ENCODE results near the gene KIAA0513. TPM values are rescaled to one million over a fixed set of nuclear protein-coding genes. Genes with fewer than 3 reads are reported as not detected.
A peak's percentile ranks its signal among the peaks of the same experiment; 100 is the strongest.

Gene KIAA0513
- total and polyA plus RNA-seq, 2 of the 13 experiments (the other 11 are each of a cell fraction or from before 2014, with no cell fraction given) = 1.8 TPM

DNA sequence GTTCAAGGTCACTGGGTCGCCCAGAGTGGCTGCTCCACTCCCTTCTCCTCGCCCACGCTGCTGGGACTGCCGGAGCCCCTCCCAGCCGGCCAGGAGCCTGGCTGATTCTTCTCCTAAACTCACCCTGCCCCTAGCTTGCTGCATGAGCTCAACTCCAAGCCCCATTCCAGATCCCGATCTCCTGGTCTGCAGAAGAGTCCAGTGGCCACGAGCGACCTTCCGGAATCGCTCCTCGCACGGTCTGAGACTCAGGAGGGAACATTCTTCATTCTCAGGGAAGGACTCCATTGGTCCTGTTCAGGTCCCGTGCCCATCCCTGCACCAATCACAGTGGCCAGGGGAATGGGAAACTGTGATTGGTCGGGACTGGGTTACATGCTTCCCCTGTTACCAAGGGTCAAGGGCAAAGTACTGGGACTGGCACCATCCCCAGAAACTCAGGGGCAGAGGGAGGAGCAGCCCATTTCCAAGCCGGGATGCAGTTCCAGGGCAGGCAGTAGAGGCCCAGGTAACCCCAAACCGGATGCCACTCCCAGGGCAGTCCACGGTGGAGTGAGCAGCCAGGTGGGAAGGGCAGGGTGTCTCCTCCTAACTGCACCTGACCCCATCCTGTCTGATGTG, 109.2 kb downstream of the KIAA0513 start (continued):
- no peak for TF ChIP-seq ZNF407 (CRISPR knock-in tag; IDR thresholded peaks at IDR 0.05; ENCODE audit: not compliant biosample characterization)
- TF ChIP-seq FOXJ3 (CRISPR knock-in tag; IDR thresholded peaks at IDR 0.05; ENCODE audit: borderline replicate concordance) = peak; percentile 70; the same call in 1 of the 2 replicates
- TF ChIP-seq, protein P1, sequence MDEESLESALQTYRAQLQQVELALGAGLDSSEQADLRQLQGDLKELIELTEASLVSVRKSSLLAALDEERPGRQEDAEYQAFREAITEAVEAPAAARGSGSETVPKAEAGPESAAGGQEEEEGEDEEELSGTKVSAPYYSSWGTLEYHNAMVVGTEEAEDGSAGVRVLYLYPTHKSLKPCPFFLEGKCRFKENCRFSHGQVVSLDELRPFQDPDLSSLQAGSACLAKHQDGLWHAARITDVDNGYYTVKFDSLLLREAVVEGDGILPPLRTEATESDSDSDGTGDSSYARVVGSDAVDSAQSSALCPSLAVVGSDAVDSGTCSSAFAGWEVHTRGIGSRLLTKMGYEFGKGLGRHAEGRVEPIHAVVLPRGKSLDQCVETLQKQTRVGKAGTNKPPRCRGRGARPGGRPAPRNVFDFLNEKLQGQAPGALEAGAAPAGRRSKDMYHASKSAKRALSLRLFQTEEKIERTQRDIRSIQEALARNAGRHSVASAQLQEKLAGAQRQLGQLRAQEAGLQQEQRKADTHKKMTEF (CRISPR knock-in tag; IDR thresholded peaks at IDR 0.05) = peak; percentile 80; the same call in 1 of the 2 replicates
- no peak for TF ChIP-seq ZNF639 (CRISPR knock-in tag; conservative IDR thresholded peaks at IDR 0.05)
- TF ChIP-seq HMG20B (CRISPR knock-in tag; conservative IDR thresholded peaks at IDR 0.05) = no peak; the same call in 1 of the 2 replicates
- TF ChIP-seq RBAK (CRISPR knock-in tag; IDR thresholded peaks at IDR 0.05) = no peak
- TF ChIP-seq ZBTB14 (CRISPR knock-in tag; IDR thresholded peaks at IDR 0.05) = 0 out of 2 replicates have a peak, but pooled peaks have one; percentile 48
- TF ChIP-seq CBX1 (IDR thresholded peaks at IDR 0.05; ENCODE audit: low read depth) = no peak
- TF ChIP-seq ZNF33B (CRISPR knock-in tag; IDR thresholded peaks at IDR 0.05) = peak; percentile 87; the same call in 1 of the 2 replicates
- TF ChIP-seq, protein P2, sequence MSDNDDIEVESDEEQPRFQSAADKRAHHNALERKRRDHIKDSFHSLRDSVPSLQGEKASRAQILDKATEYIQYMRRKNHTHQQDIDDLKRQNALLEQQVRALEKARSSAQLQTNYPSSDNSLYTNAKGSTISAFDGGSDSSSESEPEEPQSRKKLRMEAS (IDR thresholded peaks at IDR 0.05) = peak; percentile 97
- no peak for TF ChIP-seq ZNF382 (CRISPR knock-in tag; IDR thresholded peaks at IDR 0.05; ENCODE audit: borderline replicate concordance)
- TF ChIP-seq ZSCAN5A (CRISPR knock-in tag; IDR thresholded peaks at IDR 0.05; ENCODE audit: borderline replicate concordance) = peak; percentile 97
- TF ChIP-seq GATA4 (IDR thresholded peaks at IDR 0.05; ENCODE audit: borderline replicate concordance, low read depth) = 0 out of 2 replicates have a peak, but pooled peaks have one; percentile 49

Measured in HepG2 (cell line).